OCI-LY1 (cell line): ENCODE data around the gene ANO8.

Experiments used
- H2AFZ ChIP-seq: fragments of 200-600 bp; sonication (generic), shearing (Covaris generic); 2 replicates; pipeline ENCODE4 v1.6.0; 2014; ENCODE audit warnings: antibody characterized with exemption, mild to moderate bottlenecking, low read length
- H3F3A ChIP-seq: fragments of 200-600 bp; sonication (generic), shearing (Covaris generic); 2 replicates; pipeline ENCODE4 v1.6.0; 2014; ENCODE audit warnings: mild to moderate bottlenecking, antibody characterized with exemption, low read length, moderate library complexity; ENCODE audit not compliant: insufficient read depth
- H3K27ac ChIP-seq: fragments of 200-600 bp; sonication (generic); 2 replicates; pipeline ENCODE4 v1.5.1; 2014; ENCODE audit warnings: low read length, mixed run types, mild to moderate bottlenecking, low read depth; ENCODE audit not compliant: poor library complexity, severe bottlenecking
- H3K27me3 ChIP-seq: fragments of 200-600 bp; sonication (generic); 2 replicates; pipeline ENCODE4 v1.6.0; 2014; ENCODE audit warnings: antibody characterized with exemption, mild to moderate bottlenecking, low read length, moderate library complexity; ENCODE audit not compliant: insufficient read depth
- H3K36me3 ChIP-seq: fragments of 200-600 bp; sonication (generic); 2 replicates; pipeline ENCODE4 v1.6.1; 2014; ENCODE audit warnings: mild to moderate bottlenecking, antibody characterized with exemption, low read length, moderate library complexity, mixed read lengths; ENCODE audit not compliant: insufficient read depth
- H3K4me1 ChIP-seq: fragments of 200-600 bp; sonication (generic); 2 replicates; pipeline ENCODE4 v1.5.1; 2014; ENCODE audit warnings: mild to moderate bottlenecking, low read length, moderate library complexity; ENCODE audit not compliant: insufficient read depth, severe bottlenecking
- H3K4me2 ChIP-seq: fragments of 200-600 bp; sonication (generic), shearing (Covaris generic); 2 replicates; pipeline ENCODE4 v1.6.1; 2014; ENCODE audit warnings: low read length
- H3K4me3 ChIP-seq: fragments of 200-600 bp; sonication (generic); 2 replicates; pipeline ENCODE4 v1.5.1; 2014; ENCODE audit warnings: low read length, low read depth, mild to moderate bottlenecking, mixed read lengths; ENCODE audit not compliant: poor library complexity, severe bottlenecking
- H3K79me2 ChIP-seq: fragments of 200-600 bp; shearing (Covaris generic); 2 replicates; pipeline ENCODE4 v1.6.1; 2016; ENCODE audit warnings: mixed run types, low read length, mixed read lengths; ENCODE audit not compliant: insufficient read depth
- H3K9ac ChIP-seq: fragments of 200-600 bp; sonication (generic), shearing (Covaris generic); 2 replicates; pipeline ENCODE4 v1.6.1; 2014; ENCODE audit warnings: mild to moderate bottlenecking, low read length, mixed read lengths
- H3K9me2 ChIP-seq: fragments of 200-600 bp; sonication (generic), shearing (Covaris generic); 2 replicates; pipeline ENCODE4 v1.6.1; 2014; ENCODE audit warnings: low read depth, mild to moderate bottlenecking, low read length, mixed read lengths
- H3K9me3 ChIP-seq: fragments of 200-600 bp; shearing (Covaris generic); 2 replicates; pipeline ENCODE4 v1.6.1; 2014; ENCODE audit warnings: low read length, mixed read lengths
- H4K20me1 ChIP-seq: fragments of 200-600 bp; sonication (generic), shearing (Covaris generic); 2 replicates; pipeline ENCODE4 v1.6.0; 2016; ENCODE audit warnings: mild to moderate bottlenecking, low read length; ENCODE audit not compliant: insufficient read depth
- CTCF ChIP-seq: fragments of 200-600 bp; sonication (generic), shearing (Covaris generic); IDR thresholded peaks from 2 replicates; pipeline ENCODE4 v1.5.1; 2017; ENCODE audit warnings: mild to moderate bottlenecking, antibody characterized with exemption, low read length, moderate library complexity, mixed read lengths
- EZH2 ChIP-seq: fragments of 200-600 bp; sonication (generic), shearing (Covaris generic); IDR thresholded peaks from 2 replicates; pipeline ENCODE4 v1.8.0; 2017; ENCODE audit warnings: borderline replicate concordance, mixed run types, mild to moderate bottlenecking, antibody characterized with exemption, low read length, moderate library complexity, mixed read lengths

The ANO8 gene

GRCh38 chr19:17347361-17347760, 12.7 kb upstream of the ANO8 start:
- Histone ChIP-seq H2AFZ (no peak overlapping the region), H3K27ac (no peak overlapping the region), H3K4me1 (peaks cover 4% of the 10 kb centered on the region), H3K9ac (no peak overlapping the region), H3K79me2 (no peaks in the 10 kb centered on the region), H4K20me1 (no peaks in the 10 kb centered on the region), H3K9me3 (no peaks in the 10 kb centered on the region), H3K4me2 (no peak overlapping the region), H3K36me3 (peaks cover 12% of the 10 kb centered on the region), H3F3A (no peaks in the 10 kb centered on the region; the same call in 1 of the 2 replicates), H3K4me3 (no peak overlapping the region), H3K9me2 (no peaks in the 10 kb centered on the region), H3K27me3 (peaks cover 7% of the 10 kb centered on the region; the same call in 1 of the 2 replicates)
- TF ChIP-seq EZH2 (no peak), CTCF (no peak)

DNA sequence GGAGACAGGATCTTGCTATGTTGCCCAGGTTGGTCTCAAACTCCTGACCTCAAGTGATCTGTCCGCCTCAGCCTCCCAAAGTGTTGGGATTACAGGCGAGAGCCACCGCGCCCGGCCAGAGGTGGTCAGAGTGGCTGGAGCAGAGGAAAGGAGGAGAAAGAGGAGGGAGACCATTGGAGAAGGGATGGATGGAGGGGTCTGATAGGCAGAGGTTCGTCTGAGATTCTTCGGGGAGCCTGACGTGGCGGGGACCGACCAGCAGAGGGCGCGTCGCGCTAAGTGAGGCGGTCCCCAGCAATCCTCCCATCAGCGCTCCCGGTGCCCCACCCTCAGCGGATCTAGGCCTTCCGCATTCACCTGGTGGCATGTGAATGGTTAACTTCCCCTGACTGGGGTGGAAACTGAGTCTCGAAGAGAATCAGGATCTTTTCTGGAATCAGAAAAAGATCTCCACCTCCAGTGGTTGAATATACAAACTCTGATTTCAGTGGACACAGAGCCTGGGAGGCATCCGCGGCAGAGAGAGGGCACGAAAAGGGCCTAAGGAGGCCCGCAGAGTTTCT, 11.5 kb upstream of the ANO8 start:
- Histone ChIP-seq H3F3A (no peaks in the 10 kb centered on the region; the same call in 1 of the 2 replicates), H3K9ac (no peak overlapping the region), H3K27ac (no peak overlapping the region), H3K9me3 (no peaks in the 10 kb centered on the region), H2AFZ (peak overlapping the region; percentile 54; the same call in 1 of the 2 replicates), H3K27me3 (no peaks in the 10 kb centered on the region), H3K9me2 (no peaks in the 10 kb centered on the region), H3K4me2 (peak overlapping the region; percentile 14; the same call in 1 of the 2 replicates), H3K79me2 (no peaks in the 10 kb centered on the region), H3K4me3 (no peak overlapping the region), H3K4me1 (peaks cover 4% of the 10 kb centered on the region), H4K20me1 (no peaks in the 10 kb centered on the region), H3K36me3 (peaks cover 24% of the 10 kb centered on the region)
- peak; percentile 92 for TF ChIP-seq CTCF
- no peak for TF ChIP-seq EZH2

DNA sequence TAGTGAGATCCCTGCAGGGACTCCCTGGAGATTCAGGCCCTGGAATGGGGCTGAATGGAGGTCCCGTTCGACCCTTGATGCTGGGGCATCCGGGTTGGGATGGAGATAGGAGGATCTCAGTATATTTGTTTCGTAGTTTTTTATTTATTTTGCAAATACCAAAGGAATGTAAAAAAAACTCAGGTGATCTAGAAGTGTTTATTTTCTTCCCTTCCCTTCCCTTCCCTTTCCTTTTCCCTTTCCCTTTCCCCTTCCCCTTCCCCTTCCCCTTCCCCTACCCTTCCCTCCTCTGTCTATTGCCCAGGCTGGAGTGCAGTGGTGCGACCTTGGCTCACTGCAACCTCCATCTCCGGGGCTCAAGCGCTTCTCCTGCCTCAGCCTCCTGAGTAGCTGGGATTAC, 7.2 kb upstream of the ANO8 start:
- Histone ChIP-seq H3K27me3 (no peaks in the 10 kb centered on the region), H3K9ac (no peak overlapping the region), H3K9me3 (no peaks in the 10 kb centered on the region), H3F3A (no peaks in the 10 kb centered on the region; the same call in 1 of the 2 replicates), H3K9me2 (no peaks in the 10 kb centered on the region), H2AFZ (no peak overlapping the region), H3K4me3 (no peak overlapping the region), H4K20me1 (no peaks in the 10 kb centered on the region), H3K4me2 (no peak overlapping the region), H3K27ac (no peak overlapping the region), H3K79me2 (no peaks in the 10 kb centered on the region), H3K4me1 (peaks cover 15% of the 10 kb centered on the region), H3K36me3 (peaks cover 38% of the 10 kb centered on the region)
- TF ChIP-seq EZH2: no peak
- no peak for TF ChIP-seq CTCF
